Colon (tissue), 2 donors: Measurements from ENCODE around the gene ZNF101.

ENCODE experiments used
- FAIRE-seq: peaks from 2 replicates; lab custom pipeline; 2012; peaks lifted over from hg19 to GRCh38; lab: Jason Lieb, UNC
- donor health status: control.
- donor health status: control.

Gene ZNF101

DNA sequence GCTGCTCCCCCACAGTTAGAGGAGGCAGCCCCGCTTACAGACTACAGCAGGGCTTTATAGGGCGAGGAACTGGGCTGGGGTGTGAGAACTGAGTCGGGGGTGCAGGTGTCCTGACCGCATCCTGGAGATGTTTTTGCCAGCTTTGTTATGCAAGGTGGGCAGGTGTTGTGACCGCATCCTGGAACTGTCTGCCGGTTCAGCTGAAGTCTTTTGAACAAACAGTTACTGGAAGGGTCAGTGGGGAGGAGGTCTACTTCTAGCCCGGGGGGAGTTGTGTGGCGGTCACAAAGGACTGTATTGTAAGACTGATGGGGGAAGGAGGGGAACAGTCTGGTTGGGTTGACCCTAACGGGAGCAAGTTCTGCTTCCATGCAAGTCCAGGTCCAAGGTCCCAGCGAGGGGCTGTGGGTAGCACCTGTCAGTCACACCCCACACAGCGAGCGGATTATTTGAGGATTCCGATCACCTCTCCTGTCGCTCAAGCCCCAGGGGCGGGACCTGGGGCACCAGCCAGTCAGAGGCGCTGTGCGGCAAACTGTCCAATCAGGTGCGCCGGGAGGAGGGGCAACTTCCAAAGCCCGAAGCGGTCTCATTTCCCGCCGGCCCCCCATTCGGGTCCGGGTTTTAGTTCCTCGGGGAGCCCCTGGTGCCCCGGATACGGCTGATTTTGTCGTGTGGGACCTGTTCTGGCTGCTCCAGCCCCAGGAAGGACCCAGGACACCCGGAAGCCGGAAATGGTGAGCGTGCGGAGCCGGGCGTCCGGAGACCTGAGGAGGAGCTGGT is at the start of gene ZNF101:
Gene ZNF101, plus strand, starts transcription at position 610 of the 783 bp plus-strand sequence. Its CDS starts 125 bp downstream, at position 735.
- no peak for FAIRE-seq

DNA sequence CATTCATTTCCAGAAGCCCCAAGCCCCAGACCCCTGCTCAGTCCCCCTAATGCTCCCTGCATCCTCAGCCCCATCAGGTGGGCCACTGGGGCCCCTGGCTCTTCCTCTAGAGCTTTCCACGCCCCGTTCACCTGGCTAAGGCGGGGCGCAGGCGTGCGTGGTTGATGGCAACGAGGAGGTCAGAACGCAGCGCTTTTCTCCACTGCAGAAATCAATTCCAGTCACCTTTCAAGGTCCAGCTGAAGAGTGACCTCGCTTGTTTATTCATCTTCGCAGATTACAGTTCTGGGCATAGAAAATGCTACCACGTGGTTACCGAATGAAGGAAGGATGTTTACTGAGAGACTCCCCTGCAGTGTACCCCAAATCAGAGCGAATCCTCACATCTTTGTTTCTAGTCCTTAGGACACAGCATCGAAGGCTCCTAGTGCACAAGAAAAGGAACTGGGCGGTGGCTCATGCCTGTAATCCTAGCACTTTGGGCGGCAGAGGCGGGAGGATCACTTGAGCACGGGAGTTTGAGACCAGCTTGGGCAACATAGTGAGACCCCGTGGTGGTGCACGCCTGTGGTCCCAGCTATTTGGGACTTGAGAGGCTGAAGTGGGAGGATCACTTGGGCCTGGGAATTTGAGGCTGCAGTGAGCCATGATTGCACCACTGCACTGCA is 49.3 kb upstream of the ZNF101 start:
- no peak for FAIRE-seq

DNA sequence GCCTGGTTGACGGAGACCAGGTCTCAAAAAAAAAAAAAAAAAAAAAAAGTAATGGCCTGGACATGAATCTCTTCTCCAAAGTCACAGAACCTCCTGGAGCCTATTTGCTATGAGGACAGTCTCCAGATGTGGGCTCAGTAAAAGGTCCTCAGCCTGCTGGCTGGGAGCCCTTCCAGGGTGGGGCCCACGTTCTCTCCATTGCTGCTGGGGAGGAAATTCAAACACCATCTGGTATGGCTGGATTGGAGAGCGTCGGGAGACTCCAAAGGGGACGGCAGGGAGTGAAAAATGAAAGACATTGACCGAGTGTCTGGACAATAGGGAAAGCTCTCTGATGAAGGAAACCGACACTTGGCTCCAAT is 48.8 kb upstream of the ZNF101 start:
- no peak for FAIRE-seq

DNA sequence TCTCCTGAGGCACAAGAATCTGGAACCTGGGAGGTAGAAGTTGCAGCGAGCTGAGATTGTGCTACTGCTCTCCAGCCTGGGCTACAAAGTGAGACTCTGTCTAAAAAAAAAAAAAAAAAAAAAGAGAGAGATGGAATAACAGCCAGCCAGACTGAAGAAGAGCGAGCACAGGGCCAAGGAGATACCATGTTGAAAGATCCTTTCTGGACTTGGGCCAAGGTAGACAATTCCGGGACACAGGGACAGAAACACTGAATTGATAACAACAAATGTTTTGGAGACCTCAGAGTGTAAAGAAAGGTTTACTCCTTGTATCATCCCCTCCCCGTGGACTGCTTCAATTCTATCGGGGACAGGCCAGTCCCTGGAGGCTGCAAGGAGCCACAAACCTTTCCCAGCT is 45.3 kb upstream of the ZNF101 start:
- FAIRE-seq, result no peak

DNA sequence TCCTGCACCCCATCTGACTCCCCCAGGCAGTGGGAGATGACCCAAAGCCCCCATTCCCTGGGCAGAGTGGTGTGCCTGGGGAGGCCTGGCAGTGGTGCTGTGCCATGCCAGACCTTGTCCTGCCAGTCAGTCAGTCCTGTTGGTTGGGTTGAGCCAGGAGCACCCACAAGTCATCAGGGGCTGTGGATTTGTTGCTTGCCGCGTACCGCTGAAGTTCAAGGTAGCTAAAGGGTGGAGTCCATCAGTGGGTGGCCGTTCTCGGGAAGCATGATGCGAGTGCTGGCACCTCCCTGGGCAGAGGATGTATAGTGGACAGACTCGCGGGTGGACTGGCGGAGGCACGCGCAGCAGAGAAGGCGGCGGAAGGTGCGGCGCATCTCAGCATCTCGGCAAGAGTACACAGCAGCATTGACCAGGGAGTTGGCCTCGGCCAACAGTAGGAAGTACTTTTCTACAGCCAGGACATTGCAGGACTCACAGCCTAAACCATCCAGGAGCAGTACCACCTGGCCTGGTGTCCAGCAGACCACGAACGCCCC is 44.5 kb upstream of the ZNF101 start:
- no peak for FAIRE-seq

DNA sequence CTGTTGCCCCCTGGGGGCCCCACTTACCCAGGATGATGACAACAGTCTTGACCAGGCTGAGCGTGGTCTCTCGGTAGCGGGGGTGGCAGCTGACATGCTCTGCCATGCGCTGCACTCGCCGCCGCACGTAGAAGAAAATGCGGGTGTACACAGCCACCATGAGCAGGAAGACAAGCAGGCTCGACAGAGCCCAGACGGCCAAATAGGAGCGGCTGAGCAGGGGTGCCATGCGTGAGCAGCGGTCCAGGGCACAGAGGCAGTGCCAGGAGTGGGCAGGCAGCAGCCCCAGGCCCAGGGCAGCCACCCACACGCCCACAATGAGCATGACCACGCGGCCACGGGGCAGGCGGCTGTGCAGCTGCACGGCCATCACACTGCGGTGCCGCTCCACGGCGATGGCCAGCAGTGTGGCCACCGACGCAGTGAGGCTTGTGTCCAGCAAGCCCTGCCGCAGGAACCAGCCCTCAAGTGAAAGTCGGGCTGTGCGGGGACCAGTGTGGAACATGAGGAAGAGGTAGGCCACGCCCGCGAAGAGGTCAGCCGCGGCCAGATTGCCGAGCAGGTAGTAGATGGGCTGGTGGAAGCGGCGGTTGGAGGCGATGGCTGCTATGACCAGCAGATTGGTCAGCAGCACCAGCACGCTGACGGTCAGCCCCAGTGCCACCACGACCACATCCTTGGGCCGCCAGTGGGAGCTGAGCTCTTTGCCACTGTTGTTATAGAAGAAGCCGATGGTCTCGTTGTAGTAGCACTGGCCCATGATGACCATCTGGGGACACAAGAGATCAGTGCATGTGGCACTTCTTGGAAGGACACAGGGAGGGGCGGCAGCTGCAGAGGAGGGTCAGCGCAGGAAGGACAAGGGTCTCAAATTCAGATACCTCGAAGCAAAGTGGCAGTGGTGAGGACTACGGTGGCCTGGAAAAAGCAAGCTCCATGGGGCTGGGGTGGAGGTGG is 41.8 kb upstream of the ZNF101 start:
- no peak for FAIRE-seq

DNA sequence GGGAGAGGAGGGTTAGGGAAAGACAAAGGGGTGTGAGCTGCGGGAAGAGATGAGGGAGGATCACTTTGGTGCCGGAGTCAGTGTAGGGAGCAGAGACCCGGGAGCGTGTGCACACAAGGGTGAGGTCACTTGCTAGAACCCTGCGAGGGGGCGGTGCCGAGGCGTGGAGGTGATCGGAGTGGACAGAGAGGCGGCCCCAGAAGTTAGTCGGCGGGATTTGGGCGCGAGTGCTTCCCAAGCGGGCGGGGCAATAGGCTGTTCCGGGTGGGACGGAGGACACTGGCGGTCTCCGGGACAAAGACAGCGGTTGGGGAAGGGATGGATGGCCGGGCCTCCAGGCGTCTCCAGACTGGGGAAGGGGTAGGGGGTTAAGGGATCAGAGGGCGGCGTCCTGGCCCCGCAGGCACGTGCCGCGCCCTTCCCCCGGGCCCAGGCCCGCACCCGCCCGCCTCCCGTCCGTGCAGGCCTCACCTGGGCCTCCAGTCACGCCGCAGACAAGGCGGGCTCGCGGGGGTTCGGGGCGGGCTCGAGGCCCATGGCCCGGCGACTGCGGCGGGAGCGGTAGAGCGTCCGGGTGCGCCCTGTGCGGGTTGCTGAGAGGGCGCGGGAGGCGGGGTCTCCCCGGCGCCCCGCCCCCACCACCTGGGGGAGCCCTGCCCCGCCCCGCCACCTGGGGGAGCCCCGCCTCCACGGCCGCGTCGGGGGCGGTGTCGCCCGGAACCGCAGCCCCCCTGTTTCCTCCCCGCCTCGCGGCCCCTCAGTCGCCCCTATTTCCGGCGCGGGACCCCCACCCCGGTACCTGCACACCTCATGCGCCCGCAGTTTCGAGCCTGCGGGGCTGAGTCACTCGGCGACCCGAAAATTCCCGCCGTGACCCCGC is 40.8 kb upstream of the ZNF101 start, which contains the start of gene LPAR2:
Gene LPAR2, minus strand, starts transcription at position 600 of the 880 bp plus-strand sequence. CDS start 945 bp downstream, outside the sequence.
- FAIRE-seq, result no peak

DNA sequence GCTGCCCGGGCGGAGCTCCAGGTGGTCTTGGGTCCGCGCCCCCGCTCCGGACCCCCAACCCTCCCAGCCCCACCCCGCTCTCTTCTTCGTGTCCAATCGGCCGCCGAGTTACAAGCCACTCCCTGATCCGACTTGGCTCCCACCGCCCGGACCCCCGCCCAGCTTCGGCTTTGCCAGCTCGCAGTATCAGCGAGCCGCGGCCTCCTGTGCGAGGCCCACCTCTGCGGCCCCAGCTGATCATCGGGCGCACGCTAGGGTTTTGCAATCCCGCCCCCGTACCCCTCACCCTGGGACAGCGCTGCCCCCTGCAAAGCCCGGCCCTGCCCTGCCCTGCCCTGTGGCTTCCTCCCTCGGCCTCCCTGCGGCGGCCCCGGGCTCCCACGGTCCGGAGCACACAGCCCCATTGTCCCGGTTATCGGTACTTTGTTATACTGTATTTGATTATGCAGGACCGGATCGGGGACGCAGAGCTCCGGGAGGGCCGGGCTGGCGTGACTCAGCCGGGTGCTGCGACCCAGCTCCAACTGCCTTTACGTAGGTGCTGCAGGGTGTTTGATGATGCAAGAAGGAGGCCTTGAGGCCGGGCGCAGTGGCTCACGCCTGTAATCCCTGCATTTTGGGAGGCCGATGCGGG is 40.0 kb upstream of the ZNF101 start:
- FAIRE-seq, result no peak

DNA sequence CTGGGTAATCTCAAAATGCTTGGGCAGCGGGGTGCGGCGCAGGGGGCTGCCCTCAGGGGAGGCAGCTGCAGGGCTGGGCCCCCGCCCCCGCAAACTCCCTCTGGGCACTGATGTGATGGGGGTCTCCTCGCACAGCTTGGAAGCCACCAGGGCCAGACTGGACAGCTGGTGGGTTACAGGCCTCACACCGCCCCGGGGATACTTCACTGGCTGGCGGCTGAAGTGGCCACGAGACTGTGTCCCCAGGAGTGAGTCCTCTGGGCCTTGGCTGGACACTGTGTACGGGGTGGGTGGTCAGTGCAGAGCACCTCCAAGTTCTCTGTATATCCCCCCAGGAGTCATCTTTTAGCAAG is 38.6 kb upstream of the ZNF101 start:
- no peak for FAIRE-seq

DNA sequence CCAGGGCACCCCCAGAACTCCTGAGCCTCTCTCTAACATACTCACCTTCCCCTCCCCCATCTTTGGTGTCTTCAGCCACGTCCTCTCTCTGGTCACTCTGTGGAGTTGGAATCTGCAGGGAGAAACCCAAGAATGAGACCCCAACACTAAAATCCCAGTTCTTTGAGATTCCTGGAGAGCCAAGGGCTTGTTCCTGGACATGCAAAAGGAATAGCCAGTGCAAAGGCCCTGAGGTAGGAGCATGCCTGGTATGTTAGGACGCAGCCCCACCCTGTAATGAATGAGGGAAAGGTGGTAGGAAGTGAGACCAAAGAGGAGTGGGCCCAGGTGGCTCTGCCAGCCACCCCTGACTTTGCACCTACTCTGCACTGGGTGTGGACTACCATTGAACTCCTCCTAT is 38.2 kb upstream of the ZNF101 start:
- no peak for FAIRE-seq

DNA sequence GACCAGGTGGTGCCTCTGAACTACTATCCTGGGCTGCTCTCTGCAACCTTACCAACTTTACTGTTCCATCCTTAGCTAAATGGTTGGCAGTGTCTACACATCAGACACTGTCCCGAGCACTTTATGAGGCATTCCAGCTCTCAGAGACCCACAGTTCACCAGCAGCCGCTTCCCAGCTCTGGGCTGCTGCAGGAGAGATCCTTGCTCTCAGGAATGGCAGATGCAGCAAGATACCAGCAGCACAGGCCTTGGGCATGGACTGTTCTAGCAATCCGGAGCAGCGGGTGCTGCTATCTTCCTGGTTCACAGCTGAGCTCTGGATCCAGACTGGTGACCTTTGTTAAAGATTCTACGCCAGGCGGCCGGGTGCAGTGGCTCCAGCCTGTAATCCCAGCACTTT is 37.3 kb upstream of the ZNF101 start:
- FAIRE-seq, result no peak

DNA sequence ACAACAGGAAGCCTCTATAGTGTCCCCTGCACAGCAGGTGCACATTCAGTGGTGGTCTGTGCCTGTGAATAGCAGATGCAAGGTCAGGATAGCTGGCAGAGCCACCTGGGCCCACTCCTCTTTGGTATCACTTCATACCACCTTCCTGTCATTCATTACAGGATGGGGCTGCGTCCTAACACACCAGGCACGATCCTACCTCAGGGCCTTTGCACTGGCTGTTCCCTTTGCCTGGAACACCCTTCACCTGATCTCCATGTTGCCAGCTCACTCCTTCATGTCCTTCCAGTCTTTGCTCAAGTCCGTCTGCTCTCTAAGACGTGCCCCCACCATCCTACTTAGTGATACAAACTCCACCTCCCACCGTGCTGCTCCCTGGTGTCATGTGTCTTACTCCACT is 36.0 kb upstream of the ZNF101 start:
- no peak for FAIRE-seq

DNA sequence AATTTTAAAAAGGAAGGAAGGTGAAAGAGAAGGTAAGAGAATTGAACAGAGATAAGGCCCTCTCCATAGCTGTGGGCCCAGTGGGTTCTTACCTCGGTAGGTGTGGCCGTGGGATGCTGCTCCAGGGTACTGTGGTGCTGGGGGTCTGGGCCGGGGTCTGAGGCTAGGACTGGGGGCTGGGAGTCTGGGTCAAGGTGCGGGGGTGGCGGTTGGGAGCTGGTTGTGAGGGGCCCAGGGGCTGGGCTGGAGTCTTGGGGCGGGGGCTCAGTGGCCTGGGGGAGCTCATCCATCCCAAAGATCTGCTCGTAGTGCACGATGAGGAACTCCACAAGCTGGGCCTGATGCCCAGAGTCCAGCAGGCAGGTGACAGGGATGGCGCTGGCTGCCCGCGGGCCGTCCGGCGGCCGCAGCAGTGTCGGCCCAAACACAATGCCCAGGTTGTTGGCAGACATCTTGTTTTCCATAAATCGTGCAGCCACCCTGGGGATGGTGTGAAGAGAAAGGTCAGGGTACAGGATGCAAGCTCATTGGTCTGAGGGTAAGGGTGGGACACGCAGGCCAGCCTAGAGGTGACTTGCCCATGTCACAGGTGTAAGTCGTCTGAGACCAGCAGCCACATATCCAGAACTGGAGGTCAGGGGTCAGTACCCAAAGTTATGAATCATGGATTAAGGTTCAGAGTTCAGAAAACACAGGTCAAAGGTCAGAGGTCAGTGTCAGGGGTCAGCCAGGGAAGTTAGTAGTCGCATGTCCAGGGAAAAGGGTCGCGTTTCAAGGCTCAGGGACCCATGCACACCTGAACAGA is 34.7 kb upstream of the ZNF101 start:
- no peak for FAIRE-seq

DNA sequence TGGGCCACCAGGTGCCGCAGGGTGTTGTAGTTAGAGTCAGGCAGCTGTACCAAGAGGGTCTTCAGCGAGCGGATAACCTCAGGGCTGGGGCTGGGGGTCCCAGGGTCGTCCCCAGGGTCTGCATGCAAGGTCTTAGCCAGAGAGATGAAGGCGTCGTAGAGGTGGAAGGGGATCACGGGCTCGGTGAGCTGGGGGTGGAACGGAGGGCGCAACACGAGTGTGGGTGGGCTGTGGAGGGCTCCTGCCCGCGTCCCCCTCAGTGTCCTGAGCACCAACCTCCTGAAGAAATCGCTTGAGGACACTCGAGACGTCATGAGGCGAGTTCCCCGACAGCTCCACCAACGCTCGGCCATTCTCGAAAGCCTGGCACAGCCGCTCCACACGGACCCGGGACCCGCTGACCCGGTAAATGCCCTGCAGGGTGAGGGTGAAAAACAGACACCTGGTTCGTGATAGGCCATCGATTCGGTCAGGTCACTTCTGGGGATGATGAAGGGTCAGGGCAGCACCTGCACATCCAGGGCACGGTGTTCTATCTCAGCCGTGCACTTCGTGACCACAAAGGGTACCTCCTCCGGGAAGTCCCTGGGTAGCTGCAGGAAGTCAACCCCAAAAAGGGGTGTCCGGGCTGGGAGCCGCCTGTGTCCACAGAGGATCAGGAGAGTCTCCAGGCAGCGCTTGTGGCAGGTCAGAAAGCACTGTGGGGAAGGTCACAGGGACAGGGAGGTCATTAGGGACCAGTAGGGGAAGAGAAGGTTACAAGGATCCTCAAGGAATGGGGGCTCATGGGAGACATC is 33.9 kb upstream of the ZNF101 start:
- FAIRE-seq, result no peak

DNA sequence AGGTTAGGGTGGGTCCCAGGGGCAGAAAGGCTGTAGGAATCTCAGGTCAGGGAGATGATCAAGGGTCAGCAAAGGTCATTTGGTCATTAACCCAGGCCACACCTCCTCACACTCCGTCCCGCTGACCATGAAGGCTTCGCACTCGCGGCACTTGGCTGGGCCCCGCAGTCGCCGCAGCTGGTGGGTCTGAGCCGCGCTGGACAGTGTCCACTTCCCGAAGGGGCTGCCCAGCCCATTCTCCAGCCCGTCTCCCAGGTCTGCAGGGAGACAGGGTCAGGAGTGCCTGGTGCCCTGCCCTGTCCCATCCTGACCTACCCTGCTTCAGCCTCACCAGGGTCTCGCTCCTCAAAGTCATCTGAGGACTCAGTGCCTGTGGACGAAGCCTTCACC is 33.3 kb upstream of the ZNF101 start:
- no peak for FAIRE-seq

DNA sequence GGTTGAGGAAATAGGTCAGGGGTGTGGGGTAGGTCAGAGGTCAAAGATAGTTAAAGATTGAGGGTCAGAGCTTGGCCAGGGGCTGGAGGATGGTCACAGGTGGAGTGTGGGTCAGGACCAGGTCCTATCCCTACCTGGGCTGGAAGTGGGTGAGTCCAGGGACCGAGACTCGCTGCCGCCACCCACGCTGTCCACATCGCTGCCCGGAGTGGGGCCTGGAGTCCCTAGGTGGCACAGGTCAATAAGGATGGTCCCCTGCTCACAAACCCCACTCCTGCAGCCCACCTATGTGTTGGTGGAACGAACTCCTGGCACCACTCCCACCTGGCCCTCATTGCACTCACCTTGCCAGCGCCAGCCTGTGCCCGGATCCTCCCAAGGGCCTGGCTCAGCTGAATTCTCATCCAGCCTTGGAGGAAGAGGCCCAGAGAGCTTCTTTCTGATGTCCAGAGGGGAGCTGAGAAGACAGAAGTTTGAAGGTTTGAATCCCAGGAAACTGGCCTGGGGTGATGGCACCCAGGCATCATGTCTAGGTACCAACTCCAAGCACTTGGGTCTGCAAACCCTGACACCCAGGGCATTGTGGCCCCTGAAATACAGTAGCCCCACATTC is 32.0 kb upstream of the ZNF101 start:
- no peak for FAIRE-seq

DNA sequence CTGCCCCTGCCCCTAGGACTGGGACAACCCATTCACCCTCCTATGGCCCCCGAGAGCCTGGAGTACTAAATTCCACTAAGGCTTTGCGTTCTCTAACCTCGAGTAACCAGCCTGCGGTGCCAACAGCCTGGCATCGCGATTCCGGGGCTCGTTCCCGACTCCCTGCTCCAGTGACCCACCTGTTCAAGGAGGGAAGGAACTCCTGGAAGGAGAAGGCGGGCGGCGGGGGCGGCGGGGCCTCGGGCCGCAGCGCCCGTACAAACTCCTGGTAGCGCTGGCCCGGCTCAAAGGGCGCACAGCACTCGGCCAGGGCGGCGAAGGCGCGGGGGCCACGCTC is 31.5 kb upstream of the ZNF101 start:
- FAIRE-seq, result no peak

DNA sequence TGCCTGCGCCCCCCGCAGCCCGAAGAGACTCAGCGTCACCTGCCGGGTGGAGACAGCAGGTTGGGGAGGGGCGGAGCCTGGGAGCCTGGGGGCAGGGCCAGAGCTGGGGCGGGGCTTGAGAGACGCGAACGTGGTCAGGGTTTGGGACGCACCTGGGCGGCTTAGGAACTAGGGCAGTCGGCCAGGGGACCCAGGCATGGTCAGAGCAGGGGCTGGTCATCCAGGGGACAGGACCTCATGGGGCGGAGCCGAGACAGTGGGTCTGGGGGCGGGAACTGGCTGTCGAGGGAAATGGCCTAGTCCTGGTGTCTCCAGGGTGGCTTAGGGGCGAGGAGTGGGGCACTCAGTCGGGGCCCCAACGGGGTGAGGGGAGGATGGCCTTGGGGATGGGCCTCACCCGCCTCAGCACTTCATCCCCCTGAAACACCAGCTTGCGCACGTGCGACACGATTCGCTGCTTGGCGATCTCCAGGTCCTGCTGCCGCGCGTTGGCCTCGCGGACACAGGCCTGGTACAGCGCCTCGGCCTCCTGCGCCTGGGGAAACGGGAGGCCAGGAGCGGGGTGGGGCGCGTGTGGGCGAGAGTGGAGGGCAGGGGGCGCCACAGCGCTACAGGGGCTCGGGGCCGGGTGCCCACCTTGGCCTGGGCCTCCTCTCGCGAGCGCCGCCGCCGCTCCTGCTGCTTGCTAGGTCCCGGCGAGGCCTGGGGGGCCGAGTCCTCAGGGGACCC is 31.0 kb upstream of the ZNF101 start:
- no peak for FAIRE-seq
